ENCODE measurements around the gene OR52I1. TPM values are rescaled to one million over a fixed set of nuclear protein-coding genes. Genes with fewer than 3 reads are reported as not detected.

The OR52I1 gene
- total and polyA plus RNA-seq, 10 of the 15 experiments (the other 5 are each of a cell fraction or from before 2014, with no cell fraction given): not detected

- ATAC-seq (no peak), FAIRE-seq (no peak), DNase-seq (ENCODE audit: low read depth, low spot score) (no peak)
- Histone ChIP-seq H3K9ac (ENCODE audit: control insufficient read depth, insufficient read depth, low read length) (no peak overlapping the region), H4K20me1 (ENCODE audit: control insufficient read depth, insufficient read depth) (no peaks in the 10 kb centered on the region), H3K4me3 (no peak overlapping the region), H3K36me3 (ENCODE audit: control insufficient read depth in 2 of 2, insufficient read depth in 2 of 2, low read length in 1 of 2) (peaks cover 0 to 11% of the 10 kb centered on the region in 2 experiments; a peak in 3 of 4 replicates), H3K27me3 (replicated peaks in 1 of 2; ENCODE audit: control insufficient read depth in 2 of 2, insufficient read depth in 2 of 2, low read length in 1 of 2) (no peaks in the 10 kb centered on the region), H3K4me1 (ENCODE audit: control insufficient read depth, insufficient read depth, low read length) (peaks cover 3% of the 10 kb centered on the region; the same call in 1 of the 2 replicates), H2AFZ (ENCODE audit: control insufficient read depth, low read depth, low read length) (no peak overlapping the region), H3K79me2 (ENCODE audit: control insufficient read depth, insufficient read depth, low read length) (peaks cover 3% of the 10 kb centered on the region; the same call in 1 of the 2 replicates), H3K4me2 (ENCODE audit: control insufficient read depth, insufficient read depth) (no peak overlapping the region), H3K27ac (ENCODE audit: control insufficient read depth, insufficient read depth) (no peak overlapping the region), H3K9me3 (replicated peaks; ENCODE audit: control insufficient read depth, insufficient read depth, low read length) (no peaks in the 10 kb centered on the region; the same call in 2 of the 3 replicates)
- no peak for TF ChIP-seq SP1 (IDR thresholded peaks at IDR 0.05; ENCODE audit: low read depth, low read length)
- no peak for TF ChIP-seq BACH1 (IDR thresholded peaks at IDR 0.05; ENCODE audit: borderline replicate concordance)
- no peak for TF ChIP-seq TCF7 (IDR thresholded peaks at IDR 0.05; ENCODE audit: borderline replicate concordance)
- TF ChIP-seq SUPT20H (IDR thresholded peaks at IDR 0.05; ENCODE audit: borderline replicate concordance, control insufficient read depth, low read depth, low read length): no peak
- TF ChIP-seq SKIL (IDR thresholded peaks at IDR 0.05; ENCODE audit: low read depth, poor library complexity, severe bottlenecking): no peak
- TF ChIP-seq TBL1XR1 (IDR thresholded peaks at IDR 0.05; ENCODE audit: low read depth, low read length): no peak
- no peak for TF ChIP-seq ZZZ3 (IDR thresholded peaks at IDR 0.05; ENCODE audit: control insufficient read depth, insufficient read length, low read depth)
- TF ChIP-seq NFIC (IDR thresholded peaks at IDR 0.05; ENCODE audit: low read depth, low read length): no peak
- TF ChIP-seq MEF2B (IDR thresholded peaks at IDR 0.05; ENCODE audit: partially characterized antibody, poor library complexity, severe bottlenecking): no peak
- no peak for TF ChIP-seq CEBPB (IDR thresholded peaks at IDR 0.05; ENCODE audit: borderline replicate concordance in 1 of 2, low read depth in 2 of 2, low read length in 2 of 2)
- no peak for TF ChIP-seq KAT2A (conservative IDR thresholded peaks at IDR 0.05; ENCODE audit: control insufficient read depth, low read depth, low read length)
- no peak for TF ChIP-seq NBN (IDR thresholded peaks at IDR 0.05)
- TF ChIP-seq NFYA (IDR thresholded peaks at IDR 0.05; ENCODE audit: borderline replicate concordance, low read depth, low read length): no peak
- no peak for TF ChIP-seq STAT1 (conservative IDR thresholded peaks at IDR 0.05)
- no peak for TF ChIP-seq ESRRA (IDR thresholded peaks at IDR 0.05; ENCODE audit: low read length)
- TF ChIP-seq NR2F1 (conservative IDR thresholded peaks at IDR 0.05): no peak
- no peak for TF ChIP-seq IRF4 (IDR thresholded peaks at IDR 0.05; ENCODE audit: low read depth, low read length)
- no peak for TF ChIP-seq RB1 (IDR thresholded peaks at IDR 0.05; ENCODE audit: borderline replicate concordance)
- TF ChIP-seq MYC (IDR thresholded peaks at IDR 0.05; ENCODE audit: insufficient read depth, insufficient read length, insufficient replicate concordance, low read length, severe bottlenecking): no peak
- TF ChIP-seq PML (IDR thresholded peaks at IDR 0.05; ENCODE audit: low read length): no peak
- 98% methylated on average over 4 of the region's 4 CpGs for WGBS (ENCODE audit: insufficient coverage, insufficient replicate concordance, low lambda C conversion rate, missing lambda C conversion rate)
- RAD21 ChIA-PET (ENCODE audit: unreplicated experiment): no interaction called here
- BruUV-seq (replicated peaks): no TSS peak
- SMC1A ChIA-PET (ENCODE audit: uncharacterized antibody, unreplicated experiment): no interaction called here
- in situ Hi-C loops (cut with MboI) (no loop called here), intact Hi-C loops (cut with micrococcal nuclease; ENCODE audit: unreplicated experiment) (no loop called here)
- POLR2A ChIA-PET: no interaction called here
- CTCF ChIA-PET: no interaction called here
These were observed 11.2 kb downstream of the OR52I1 start for GRCh38 chr11:4605057-4605456.

Measured in GM12878 (cell line).